ENCODE measurements around the gene PRCC.

PRCC gene, protein sequence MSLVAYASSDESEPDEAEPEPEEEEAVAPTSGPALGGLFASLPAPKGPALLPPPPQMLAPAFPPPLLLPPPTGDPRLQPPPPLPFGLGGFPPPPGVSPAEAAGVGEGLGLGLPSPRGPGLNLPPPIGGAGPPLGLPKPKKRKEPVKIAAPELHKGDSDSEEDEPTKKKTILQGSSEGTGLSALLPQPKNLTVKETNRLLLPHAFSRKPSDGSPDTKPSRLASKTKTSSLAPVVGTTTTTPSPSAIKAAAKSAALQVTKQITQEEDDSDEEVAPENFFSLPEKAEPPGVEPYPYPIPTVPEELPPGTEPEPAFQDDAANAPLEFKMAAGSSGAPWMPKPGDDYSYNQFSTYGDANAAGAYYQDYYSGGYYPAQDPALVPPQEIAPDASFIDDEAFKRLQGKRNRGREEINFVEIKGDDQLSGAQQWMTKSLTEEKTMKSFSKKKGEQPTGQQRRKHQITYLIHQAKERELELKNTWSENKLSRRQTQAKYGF

DNA sequence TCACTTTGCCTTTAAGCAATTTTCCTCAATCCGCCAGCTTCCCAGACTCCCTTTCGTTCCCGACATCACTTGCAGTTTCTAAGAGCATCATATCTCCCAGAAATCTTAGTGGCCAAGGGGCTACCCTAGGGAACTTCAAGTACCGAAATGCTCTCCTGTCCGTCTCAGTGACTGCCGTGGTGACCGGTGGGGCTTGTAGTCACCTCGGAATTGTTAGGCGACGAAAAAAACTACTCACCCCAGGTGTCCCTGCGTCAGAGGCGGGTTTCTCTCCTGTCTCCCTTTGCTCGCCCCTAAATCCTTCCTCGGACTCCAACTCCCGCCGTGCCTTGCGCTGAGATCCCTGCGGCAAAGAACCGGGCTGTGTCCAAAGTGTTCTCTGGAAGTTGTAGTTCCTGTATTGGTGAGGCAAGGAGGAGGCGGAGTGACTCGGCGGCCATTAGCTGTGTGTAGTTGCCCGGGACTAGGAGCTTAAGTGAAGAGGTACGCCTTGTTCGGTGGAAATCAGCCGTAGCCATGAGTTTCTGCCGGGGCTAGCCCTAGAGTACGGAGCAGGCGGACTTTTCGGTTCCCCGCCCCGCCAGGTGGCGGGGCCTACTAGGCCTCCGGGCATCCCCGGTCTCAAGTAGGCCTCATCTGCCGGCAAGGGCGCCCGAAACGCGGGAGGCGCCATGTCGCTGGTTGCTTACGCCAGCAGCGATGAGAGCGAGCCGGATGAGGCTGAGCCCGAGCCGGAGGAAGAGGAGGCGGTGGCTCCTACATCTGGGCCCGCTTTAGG lies at the start of gene PRCC:
PRCC (plus strand) TSS at position 435 of the 778 bp plus-strand sequence; CDS start at position 672, 237 bp downstream.
- DNase-seq = peak; percentile 99

DNA sequence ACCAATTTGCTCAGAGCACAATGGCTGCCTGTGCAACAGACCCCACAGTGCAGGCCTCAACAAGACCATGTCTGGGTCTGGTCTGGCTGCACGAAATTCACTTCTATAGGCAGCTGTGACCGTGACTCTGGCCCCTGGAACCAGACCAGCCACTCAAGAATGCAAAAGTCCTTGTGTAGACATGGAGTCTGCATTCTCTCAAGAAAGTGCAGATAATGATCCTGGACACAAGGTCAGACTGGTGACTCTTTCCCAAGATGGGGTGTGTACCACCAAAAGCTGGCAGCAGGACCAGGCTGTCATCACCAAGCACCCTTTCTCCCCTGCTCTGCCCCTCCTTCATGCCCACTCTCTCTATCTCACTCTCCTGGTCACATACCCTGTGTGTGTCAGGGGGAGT lies 46.2 kb upstream of the PRCC start:
- DNase-seq = no peak

DNA sequence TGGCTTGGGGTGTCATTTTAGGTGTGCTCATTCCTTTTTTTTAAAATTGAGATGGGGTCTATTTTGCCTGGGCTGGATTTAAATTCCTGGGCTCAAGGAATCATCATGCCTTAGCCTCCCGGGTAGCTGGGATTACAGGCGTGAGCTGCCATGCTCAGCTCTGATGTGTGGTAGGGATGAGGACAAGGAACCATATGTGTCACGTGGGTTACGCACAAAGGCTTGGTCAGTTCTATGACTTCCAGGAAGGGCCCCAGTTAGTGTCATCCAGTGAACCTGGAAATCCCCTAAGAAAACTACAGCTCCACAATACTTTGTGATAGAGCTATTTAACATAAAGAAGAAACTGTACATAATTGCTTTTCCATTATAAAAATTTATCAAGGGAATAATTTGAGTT lies 45.8 kb upstream of the PRCC start:
- peak; percentile 55 for DNase-seq

DNA sequence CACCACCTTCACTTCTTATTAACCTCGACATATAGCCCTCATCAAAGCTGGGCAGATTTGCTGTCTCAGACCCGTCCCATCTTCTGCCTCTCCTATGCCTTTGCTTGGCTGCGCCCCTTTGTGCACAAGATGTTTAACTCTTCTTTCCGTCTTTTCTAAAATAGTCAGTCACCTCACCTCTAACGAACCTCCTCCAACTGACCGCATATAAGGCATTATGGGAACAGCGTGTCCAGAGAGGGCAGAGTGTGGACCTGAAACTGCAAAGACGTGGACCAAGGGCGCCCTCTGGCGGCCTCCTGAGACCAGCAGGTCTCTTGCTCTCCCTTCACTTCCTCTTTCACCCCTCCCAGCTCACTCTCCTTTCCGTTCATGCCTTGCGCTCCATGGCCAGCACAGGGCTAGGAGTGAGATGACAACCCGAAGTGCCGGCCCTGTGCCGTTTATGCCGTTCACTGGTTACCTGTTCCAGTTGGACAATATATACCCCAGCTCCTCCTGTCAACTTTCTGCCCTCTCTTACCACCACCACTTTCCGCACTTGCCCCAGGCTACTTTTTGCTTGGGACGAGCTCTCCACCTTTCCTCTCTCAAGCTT lies 41.6 kb upstream of the PRCC start:
- peak; percentile 94 for DNase-seq

DNA sequence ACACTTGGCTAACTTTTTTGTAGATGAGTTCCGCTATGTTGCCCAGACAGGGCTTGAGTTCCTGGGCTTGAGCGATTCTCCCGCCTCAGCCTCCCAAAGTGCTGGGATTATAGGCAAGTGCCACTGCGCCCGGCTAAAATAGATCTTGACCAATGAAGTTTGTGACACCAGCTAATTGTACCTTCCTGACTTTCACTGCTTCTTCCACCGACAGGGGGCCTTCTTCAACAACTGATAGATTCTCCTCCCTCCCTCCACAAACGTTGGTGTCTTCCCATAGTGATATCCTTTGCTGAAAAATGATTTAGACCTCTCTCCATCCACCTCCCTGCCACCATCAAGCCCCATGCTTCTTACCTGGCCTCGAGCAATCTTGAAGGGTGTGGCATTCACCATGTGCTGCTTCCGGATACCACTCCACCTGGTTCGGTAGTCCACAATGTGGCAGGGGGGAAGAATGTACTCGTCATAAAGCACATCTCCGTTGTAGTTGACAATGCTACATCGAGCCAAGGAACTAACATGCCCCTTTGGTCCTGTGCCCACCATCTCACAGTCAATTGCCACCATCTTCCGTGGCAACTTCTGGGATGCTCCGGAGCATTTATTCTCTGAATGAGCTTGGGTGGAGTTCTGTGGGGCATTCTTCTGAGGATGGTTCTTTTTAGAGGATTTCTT lies 40.6 kb upstream of the PRCC start:
- peak; percentile 73 for DNase-seq

DNA sequence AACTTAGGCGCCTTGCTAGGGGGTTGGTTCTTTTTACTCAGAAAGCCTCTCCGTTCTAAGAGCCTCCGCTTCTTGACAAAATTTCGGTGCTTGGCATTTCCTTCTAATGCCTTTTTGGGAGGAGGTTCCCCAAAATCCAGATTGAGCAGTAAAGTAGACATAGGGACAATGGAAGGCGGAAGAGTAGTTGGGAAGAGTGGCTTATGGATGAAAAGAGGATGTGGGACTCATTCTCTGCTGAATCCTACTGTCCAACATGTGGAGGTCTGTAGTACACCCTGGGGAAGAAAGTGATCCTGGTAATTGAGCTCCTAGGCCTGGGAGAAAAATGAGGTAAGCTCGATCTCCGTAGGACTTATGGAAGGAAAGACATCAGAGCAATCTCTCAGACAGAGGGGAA lies 39.8 kb upstream of the PRCC start:
- DNase-seq = no peak

DNA sequence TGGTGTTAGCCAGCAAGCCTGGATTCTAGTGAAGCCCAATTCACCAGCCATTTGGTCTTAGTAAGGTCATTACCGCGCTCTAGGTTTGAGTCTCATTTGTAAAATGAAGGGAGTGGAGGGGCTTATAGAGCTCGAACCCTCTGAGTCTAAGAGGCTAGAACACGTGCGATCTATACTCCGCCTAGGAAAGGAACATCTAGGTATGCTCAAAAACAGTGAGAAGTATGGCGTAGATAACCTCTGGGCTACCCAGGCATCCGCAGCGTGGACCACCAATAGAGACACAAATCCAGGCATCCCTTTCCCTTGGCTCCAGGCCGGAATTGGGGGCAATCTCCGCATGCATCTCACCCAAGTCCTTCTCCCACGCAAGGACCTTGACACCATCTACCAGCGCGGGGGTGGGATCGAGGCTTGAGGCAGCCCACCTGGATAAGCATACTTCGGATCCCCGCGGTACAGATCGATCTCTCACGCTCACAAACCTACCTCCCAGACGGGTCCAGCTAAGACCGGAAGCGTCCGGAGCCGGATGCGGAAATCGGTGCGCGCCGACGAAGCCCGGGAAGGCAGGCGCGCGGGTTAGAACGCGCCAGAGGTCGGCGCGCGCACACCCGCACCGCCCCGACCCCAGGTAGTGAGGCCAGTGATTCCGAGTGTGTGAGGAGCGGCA lies 39.3 kb upstream of the PRCC start, which contains the start of gene METTL25B:
METTL25B (plus strand) TSS at position 544 of the 673 bp plus-strand sequence. CDS start 636 bp downstream, outside the sequence.
- peak; percentile 82 for DNase-seq

DNA sequence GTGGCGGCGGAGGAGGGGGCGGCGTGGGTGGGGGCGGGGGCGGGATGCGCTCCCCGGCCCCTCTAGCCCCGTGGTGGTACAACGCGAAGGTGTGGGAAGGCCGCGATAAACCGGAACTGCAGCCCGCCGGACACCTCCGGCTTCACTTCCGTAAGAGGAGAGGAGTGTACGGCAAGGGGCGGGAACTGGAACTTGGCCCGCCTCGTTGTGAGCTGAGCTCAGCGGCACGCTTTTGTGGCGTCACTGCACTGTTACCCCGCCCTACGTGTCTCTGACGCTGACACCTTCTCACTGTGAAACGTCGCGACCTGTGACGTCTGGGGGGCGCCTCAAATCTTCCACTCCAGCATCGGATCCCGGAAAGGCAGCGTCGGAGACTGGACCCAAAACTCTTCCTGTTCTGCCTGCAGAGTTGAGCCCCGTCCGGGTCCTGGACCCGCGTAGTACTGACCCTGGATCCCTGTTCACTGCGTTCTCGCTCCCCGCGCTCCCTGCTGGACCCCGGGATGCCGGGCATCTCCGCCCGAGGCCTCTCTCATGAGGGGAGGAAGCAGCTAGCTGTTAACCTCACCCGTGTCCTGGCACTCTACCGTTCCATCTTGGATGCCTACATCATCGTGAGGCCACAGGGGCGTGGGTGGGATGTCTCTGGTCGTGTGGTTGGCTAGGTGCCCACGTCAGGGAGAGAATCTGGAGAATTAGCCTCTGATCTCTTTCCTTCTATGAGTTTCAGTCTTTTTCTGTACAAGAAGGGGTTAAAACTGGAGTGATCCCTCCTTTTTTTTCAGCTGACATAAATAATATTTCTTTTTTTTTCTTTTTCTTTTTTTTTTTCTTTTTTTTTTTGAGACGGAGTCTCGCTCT lies 38.5 kb upstream of the PRCC start, which contains the start of gene ISG20L2:
ISG20L2 (minus strand) TSS at position 168 of the 864 bp plus-strand sequence. CDS start 1,114 bp downstream, outside the sequence.
- DNase-seq = peak; percentile 98

DNA sequence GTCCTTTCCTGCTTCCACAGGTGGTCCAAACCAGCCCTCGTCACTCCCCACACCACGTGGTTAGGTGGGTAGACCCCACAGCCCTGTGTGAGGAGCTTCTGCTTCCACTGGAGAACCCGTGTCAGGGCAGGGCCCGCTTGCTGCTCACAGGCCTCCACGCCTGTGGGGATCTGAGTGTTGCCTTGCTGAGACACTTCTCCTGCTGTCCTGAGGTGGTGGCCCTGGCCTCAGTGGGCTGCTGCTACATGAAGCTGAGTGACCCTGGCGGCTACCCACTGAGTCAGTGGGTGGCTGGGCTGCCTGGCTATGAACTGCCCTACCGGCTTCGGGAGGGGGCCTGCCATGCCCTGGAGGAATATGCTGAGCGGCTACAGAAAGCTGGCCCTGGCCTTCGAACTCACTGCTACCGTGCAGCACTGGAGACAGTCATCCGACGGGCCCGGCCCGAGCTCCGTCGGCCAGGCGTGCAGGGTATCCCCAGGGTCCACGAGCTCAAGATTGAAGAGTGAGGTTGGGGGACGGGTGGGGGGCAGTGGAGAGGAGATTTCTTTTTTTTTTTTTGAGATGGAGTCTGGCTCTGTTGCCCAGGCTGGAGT lies 33.2 kb upstream of the PRCC start:
- DNase-seq = no peak

DNA sequence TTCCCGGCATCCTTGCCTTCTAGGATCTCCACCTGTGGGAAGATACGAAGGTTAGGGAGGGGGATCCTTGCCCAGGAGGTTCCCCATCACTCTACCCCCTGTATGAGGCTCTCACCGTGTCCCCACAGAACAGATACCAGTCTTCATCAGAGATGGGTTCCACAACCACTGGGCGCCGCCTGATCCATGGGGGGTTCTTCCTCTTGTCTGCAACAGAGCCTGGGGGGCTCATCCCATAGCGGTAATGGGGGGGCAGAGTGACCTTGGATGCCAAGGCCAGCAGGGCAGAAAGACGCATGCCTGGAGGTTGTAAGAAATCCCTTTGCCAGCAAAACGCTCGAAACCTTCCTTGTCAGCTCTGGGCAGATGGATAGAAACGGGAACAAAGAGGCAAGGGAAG lies 28.9 kb upstream of the PRCC start:
- DNase-seq = no peak

DNA sequence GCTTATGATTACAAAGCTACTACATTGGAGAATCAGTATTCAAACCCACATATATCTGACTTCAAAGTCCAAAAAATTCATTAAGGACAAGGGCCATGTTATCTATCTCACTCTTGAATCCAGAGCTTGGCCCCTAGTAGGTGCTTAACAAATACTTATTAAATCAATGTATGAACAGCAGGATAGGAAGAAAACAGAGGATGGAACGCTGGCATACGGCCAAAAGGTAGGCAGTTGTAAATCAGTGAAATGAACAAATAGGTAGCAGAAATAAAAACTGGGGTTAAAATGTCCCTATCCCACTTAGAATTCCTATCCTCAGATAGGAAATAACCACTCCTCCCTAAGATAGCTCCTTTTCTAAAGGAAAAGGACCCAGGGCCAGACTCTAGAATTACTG lies 28.4 kb upstream of the PRCC start:
- DNase-seq = no peak

DNA sequence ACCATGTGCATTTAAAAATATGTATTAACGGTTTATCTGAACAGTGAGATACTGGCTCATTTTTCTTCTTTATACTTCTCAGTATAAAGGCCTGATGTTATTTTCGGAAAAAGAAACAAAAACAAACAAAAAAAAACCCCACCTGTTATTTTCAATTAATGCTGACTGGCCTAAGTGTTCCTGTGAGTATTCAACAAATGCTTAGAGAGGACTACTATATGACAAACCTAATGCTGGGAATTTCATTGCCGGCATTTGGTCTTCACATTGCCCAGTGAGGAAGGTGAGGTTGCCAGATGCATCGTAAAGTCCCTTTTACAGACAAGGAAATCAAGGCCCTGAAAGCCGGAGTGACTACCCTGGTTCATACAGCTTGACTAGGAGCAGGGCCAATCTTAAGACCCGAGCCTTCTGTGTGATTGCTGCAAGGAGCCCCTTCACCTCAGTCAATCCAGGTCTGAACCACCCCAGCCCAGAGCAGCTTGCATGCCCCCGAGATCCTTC lies 27.0 kb upstream of the PRCC start:
- DNase-seq = no peak

DNA sequence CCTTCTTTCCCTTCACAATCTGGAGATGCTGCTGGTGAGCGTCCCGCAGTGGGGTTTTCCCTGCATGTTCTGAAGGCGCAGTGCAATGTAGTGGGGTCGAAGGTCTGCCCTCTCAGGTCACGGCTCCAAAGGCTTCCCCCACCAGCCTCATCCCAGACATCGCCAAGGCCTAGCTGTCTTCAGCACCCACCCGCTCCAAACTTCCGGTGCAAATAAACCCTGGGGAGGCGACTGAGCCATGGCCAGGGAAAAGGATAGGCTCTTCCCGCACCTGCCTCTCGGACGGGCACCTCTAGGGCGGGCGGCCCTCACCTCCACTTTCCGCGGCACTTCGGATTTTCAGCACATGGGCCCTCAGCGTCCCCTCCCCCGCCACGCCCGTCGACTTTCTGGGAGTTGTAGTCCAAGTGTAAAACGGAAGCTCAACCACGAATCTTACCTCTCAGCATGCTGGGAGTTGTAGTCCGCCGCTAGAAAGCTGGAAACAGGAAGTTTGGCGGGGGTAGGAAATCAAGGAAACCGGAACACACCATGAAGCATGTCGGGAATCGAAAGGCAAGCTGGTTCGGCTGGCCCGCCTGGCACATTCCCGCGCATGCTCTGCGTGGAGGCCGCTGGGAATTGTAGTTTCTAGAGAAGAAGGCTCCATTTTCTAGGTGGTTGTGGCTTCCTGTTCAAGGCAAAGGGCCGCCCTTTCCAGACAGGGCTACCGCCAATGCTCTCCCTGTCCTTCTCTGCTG lies 26.4 kb upstream of the PRCC start, which contains the start of gene MRPL24:
MRPL24 (minus strand) TSS at position 348 of the 740 bp plus-strand sequence. CDS start 2,384 bp downstream, outside the sequence.
- peak; percentile 99 for DNase-seq

DNA sequence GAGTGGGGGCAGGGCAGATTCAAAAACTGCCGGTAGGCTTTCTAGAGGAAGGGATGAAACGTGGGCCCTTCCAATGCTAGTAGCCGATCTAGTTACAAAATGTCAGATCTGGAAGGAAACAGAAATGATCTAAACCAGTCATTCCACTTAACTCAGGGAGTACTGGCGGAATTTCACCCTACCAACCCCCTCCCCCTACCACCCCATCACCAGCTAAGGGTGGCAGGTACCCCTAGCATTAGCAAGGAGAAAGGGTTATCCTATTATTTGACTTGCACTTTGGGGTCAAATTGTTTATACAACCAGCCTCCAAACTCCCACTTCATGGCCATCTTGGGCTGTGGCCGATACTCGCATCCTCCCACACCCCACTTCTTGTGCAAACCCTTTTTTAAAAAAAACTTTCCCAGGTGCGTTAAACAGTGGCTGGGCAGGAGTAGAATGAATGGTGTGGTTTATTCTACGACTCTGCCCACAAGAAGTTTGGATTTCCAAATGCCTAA lies 25.8 kb upstream of the PRCC start:
- no peak for DNase-seq

DNA sequence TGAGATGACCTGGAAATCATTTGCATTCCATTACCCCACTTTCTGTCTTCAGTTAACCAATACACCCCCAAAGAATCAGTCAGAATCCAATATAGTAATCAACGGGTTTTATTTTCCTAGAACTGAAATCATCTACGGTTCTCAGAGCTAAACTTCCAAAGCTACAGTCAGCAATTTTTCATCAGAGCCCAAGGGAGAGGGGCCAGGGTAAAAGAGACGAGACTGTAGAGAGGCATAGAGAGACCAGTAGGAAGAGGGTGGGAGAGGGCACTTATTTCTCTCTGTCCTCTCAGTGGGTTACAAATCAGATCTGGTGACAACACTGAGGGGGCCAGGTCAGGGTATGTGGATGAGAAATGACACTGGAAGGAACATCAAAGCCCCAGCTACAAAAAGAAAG lies 25.3 kb upstream of the PRCC start:
- no peak for DNase-seq

DNA sequence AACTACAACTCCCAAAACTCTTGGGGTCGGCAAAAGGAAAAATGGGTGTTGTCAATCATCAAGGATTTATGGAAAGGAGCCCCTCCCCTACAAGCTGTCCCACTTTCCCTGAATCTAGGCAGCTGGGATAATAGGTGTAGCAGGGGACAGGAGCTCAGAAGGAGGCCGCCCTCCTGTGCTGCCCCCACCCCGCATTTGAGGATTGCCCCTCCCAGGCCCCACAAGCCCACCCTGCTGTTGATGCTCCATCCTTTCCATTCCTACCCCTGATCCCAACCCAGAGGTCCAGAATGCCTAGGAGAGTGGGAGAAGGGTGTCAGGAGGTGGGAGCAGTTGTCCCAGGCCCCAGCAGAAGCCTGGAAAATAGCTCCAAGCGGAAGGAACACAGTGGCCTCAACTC lies 24.5 kb upstream of the PRCC start:
- no peak for DNase-seq

DNA sequence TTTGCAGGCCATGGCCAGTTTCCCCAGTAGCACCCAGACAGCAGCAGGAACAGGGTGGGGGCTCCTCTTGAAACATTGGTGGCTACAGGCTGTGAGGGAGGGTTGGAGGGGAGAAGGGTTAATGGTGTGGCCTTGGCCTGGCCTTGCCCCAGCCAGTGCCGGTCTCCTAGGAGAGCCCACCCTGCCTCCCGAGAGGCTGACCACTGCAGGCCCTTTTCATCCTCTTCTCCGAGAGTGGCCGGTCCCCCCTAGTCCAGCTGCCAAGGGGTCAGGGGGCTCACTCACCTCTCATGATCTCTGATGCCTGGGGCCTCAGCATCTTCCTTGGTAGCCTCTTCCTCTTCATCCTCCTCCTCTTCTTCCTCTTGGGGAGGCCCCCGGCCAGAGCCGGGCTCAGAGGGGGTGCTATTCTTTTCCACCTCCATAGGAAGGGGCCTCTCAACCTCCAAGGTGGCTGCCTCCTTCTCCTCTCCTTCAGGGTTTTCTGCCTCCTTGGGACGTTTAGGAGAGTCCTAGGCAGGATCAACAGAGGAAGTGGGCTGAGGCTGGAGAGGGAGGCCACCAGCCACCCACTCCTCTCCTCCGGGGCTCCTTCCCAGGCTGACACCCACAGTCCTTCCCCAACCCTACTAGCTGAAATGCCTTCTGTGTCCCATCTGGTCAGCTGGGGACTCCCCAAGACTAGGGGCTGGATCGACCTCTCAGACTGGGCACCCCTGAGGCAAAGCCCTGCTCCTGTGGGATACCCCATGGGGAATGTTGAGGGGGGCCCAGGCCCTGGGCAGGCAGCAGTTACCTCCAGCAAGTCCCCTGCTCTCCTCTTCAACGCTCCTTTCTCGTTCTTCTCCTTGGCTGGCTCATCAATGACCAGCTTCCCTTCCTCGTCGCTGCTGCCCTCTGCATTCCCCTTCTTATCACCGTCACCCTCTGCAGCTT lies 23.7 kb upstream of the PRCC start:
- no peak for DNase-seq

DNA sequence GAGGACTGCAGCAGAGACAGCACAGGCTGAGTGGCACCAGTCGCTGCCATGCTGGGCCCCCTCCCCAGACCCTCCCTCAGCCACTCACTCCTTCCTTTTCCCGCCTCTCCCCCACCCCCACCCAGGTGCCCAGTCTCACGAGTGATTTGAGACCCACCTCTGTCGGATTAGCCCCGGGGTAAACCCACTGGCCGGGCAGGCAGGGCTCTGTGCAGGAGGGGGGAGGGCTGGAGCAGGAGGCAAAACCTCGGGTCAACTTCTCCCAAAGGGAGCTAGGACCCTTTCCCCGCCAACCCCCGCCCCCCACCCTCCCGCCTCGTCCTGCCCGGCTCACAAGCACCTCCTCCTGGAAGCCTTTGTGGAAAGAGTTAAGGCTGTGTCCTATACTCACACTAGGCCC lies 23.0 kb upstream of the PRCC start:
- DNase-seq = no peak

Data from suppressor macrophage treated with lipopolysaccharide for 4 hours (primary cell).